Right cardiac atrium (tissue), 5 donors: ENCODE results near the gene VSTM5. TPM values are rescaled to one million over a fixed set of nuclear protein-coding genes. Genes with fewer than 3 reads are reported as not detected.

ENCODE experiments used
- polyA plus RNA-seq: library from polyadenylated mRNA; stranded (reverse); fragments of 200-250 nt; gene quantifications from one replicate; pipeline ENCODE4 v1.2.3, GENCODE V29; 2013
- total RNA-seq, 4 donors: library from RNA; stranded (reverse); fragmentation: NEBNext Ultra II Directional; extraction: Animal tissue kit (Norgen Biotek cat#: 25700); gene quantifications; one replicate each; pipeline ENCODE4 v1.2.1, GENCODE V29; 2021
- donor health status: healthy with polysubstance abuse.
- donor health status: DM: no; HTN: yes; CAD: no.
- donor health status: DM: no; HTN: no; CAD: no.
- donor health status: DM: no; HTN: yes; CAD: no; lungs with severe emphysema.
- donor health status: DM: yes; HTN: yes; CAD: no.

Gene VSTM5
- total and polyA plus RNA-seq, 5 donors = 0.07 to 0.48 (median 0.44) TPM

Other genes with a start within 250 kb of the VSTM5 start
- 1 to 10 TPM; 5.5 to 6.0 (median 6.0) TPM for gene CEP295, start 188.9 kb downstream of the VSTM5 start, total RNA-seq
- gene CEP295, start 188.9 kb downstream of the VSTM5 start, polyA plus RNA-seq = 4.6 TPM
- 10 to 100 TPM; 36.3 to 52.1 (median 38.6) TPM for gene TAF1D, start 109.1 kb downstream of the VSTM5 start, total RNA-seq
- 36.2 TPM for gene TAF1D, start 109.1 kb downstream of the VSTM5 start, polyA plus RNA-seq
- gene C11orf54, start 108.9 kb downstream of the VSTM5 start, total RNA-seq = 10 to 100 TPM; 28.0 to 36.9 (median 33.4) TPM
- gene C11orf54, start 108.9 kb downstream of the VSTM5 start, polyA plus RNA-seq = 23.0 TPM
- gene MED17, start 66.3 kb downstream of the VSTM5 start, total RNA-seq = 10 to 100 TPM; 19.8 to 25.1 (median 22.8) TPM
- 14.7 TPM for gene MED17, start 66.3 kb downstream of the VSTM5 start, polyA plus RNA-seq
- not detected for gene HEPHL1, start 170.7 kb upstream of the VSTM5 start, total RNA-seq
- not detected for gene HEPHL1, start 170.7 kb upstream of the VSTM5 start, polyA plus RNA-seq